ENCODE measurements around the gene RXFP4. TPM values are rescaled to one million over a fixed set of nuclear protein-coding genes. Genes with fewer than 3 reads are reported as not detected.

Gene RXFP4
- total and polyA plus RNA-seq, 9 of the 15 experiments (the other 6 are each of a cell fraction or from before 2014, with no cell fraction given): 0.64 TPM; not detected in 8

DNA sequence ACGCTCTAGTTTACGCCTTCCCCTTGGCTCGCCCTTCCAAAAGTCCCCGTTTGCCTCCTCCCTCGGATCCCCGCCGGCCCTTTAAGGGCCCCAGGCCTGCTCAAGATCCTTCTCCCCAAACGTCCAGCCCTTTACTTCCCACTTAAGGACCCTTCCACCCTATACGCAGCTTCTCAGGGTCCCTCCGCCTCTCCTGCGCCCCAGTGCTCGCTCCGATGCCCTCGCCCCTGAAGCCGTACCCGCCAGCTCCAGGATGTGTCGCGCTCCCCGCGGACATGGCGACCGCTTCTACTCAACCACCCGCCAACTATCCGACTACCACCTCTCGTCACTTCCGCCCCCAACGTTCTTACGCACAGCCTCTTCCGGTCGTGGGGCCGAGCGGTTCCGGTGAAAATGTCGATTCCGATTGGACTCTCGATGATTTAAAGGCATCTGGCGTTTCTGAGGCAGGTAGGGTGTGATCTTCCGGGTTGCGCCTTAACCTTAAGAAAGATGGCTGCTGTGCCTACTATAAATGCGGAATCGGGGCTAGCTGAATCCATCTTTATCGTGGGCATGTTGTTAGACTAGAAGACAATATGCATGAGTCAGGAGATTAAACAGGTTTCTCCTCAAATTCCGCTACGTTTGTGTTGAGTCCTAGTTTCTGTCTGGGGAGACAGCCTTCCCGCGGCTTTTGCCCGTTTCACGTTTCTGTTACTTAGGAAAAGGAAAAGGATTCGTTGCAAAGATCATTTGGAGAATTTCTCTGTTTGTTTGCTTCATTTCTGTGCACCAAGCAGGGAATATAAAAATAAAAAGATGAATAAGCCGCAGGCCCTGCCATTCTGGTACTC lies 7.1 kb upstream of the RXFP4 start, which contains the start of gene KHDC4 (continued):
- TF ChIP-seq ETV6 (IDR thresholded peaks at IDR 0.05; ENCODE audit: borderline replicate concordance in 1 of 2, low read depth in 2 of 2, low read length in 1 of 2) (no peak), ETV6 (CRISPR knock-in tag; IDR thresholded peaks at IDR 0.05; ENCODE audit: borderline replicate concordance) (no peak), PHB2 (IDR thresholded peaks at IDR 0.05; ENCODE audit: low read depth) (0 out of 2 replicates have a peak, but pooled peaks have one; percentile 1), GATAD2B (IDR thresholded peaks at IDR 0.05; ENCODE audit: borderline replicate concordance) (no peak), U2AF1 (optimal IDR thresholded peaks at IDR 0.05; ENCODE audit: low read depth, low read length) (no peak), NFYB (IDR thresholded peaks at IDR 0.05; ENCODE audit: extremely low read depth, insufficient read length) (peak; percentile 3), ZNF146 (CRISPR knock-in tag; IDR thresholded peaks at IDR 0.05; ENCODE audit: unreplicated experiment) (no peak), MEF2D (tag; conservative IDR thresholded peaks at IDR 0.05; ENCODE audit: low read depth) (no peak), OTX1 (CRISPR knock-in tag; IDR thresholded peaks at IDR 0.05) (peak; percentile 60; the same call in 1 of the 2 replicates), RAD51 (IDR thresholded peaks at IDR 0.05; ENCODE audit: borderline replicate concordance, low read depth) (no peak), SPI1 (IDR thresholded peaks at IDR 0.05; ENCODE audit: borderline replicate concordance, low read depth, low read length) (peak; percentile 78), BACH1 (tag; IDR thresholded peaks at IDR 0.05) (peak; percentile 73), ARHGAP35 (IDR thresholded peaks at IDR 0.05; ENCODE audit: partially characterized antibody) (no peak), HLTF (IDR thresholded peaks at IDR 0.05) (no peak), TCFL5 (CRISPR knock-in tag; conservative IDR thresholded peaks at IDR 0.05) (no peak)
- TF ChIP-seq, protein P1, sequence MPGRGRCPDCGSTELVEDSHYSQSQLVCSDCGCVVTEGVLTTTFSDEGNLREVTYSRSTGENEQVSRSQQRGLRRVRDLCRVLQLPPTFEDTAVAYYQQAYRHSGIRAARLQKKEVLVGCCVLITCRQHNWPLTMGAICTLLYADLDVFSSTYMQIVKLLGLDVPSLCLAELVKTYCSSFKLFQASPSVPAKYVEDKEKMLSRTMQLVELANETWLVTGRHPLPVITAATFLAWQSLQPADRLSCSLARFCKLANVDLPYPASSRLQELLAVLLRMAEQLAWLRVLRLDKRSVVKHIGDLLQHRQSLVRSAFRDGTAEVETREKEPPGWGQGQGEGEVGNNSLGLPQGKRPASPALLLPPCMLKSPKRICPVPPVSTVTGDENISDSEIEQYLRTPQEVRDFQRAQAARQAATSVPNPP (IDR thresholded peaks at IDR 0.05; ENCODE audit: borderline replicate concordance, insufficient read depth, insufficient read length): no peak
- TF ChIP-seq, protein P2, sequence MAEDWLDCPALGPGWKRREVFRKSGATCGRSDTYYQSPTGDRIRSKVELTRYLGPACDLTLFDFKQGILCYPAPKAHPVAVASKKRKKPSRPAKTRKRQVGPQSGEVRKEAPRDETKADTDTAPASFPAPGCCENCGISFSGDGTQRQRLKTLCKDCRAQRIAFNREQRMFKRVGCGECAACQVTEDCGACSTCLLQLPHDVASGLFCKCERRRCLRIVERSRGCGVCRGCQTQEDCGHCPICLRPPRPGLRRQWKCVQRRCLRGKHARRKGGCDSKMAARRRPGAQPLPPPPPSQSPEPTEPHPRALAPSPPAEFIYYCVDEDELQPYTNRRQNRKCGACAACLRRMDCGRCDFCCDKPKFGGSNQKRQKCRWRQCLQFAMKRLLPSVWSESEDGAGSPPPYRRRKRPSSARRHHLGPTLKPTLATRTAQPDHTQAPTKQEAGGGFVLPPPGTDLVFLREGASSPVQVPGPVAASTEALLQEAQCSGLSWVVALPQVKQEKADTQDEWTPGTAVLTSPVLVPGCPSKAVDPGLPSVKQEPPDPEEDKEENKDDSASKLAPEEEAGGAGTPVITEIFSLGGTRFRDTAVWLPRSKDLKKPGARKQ (CRISPR knock-in tag; IDR thresholded peaks at IDR 0.05): no peak
- TF ChIP-seq, protein P3, sequence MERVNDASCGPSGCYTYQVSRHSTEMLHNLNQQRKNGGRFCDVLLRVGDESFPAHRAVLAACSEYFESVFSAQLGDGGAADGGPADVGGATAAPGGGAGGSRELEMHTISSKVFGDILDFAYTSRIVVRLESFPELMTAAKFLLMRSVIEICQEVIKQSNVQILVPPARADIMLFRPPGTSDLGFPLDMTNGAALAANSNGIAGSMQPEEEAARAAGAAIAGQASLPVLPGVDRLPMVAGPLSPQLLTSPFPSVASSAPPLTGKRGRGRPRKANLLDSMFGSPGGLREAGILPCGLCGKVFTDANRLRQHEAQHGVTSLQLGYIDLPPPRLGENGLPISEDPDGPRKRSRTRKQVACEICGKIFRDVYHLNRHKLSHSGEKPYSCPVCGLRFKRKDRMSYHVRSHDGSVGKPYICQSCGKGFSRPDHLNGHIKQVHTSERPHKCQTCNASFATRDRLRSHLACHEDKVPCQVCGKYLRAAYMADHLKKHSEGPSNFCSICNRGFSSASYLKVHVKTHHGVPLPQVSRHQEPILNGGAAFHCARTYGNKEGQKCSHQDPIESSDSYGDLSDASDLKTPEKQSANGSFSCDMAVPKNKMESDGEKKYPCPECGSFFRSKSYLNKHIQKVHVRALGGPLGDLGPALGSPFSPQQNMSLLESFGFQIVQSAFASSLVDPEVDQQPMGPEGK (CRISPR knock-in tag; IDR thresholded peaks at IDR 0.05; ENCODE audit: borderline replicate concordance): no peak
- TF ChIP-seq, protein P4, sequence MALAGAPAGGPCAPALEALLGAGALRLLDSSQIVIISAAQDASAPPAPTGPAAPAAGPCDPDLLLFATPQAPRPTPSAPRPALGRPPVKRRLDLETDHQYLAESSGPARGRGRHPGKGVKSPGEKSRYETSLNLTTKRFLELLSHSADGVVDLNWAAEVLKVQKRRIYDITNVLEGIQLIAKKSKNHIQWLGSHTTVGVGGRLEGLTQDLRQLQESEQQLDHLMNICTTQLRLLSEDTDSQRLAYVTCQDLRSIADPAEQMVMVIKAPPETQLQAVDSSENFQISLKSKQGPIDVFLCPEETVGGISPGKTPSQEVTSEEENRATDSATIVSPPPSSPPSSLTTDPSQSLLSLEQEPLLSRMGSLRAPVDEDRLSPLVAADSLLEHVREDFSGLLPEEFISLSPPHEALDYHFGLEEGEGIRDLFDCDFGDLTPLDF (CRISPR knock-in tag; IDR thresholded peaks at IDR 0.05): 0 out of 2 replicates have a peak, but pooled peaks have one; percentile 31
- TF ChIP-seq, protein P5, sequence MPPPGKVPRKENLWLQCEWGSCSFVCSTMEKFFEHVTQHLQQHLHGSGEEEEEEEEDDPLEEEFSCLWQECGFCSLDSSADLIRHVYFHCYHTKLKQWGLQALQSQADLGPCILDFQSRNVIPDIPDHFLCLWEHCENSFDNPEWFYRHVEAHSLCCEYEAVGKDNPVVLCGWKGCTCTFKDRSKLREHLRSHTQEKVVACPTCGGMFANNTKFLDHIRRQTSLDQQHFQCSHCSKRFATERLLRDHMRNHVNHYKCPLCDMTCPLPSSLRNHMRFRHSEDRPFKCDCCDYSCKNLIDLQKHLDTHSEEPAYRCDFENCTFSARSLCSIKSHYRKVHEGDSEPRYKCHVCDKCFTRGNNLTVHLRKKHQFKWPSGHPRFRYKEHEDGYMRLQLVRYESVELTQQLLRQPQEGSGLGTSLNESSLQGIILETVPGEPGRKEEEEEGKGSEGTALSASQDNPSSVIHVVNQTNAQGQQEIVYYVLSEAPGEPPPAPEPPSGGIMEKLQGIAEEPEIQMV (tag; conservative IDR thresholded peaks at IDR 0.05; ENCODE audit: low read depth): no peak
